CD4-positive, alpha-beta T cell (primary cell): ENCODE results near the gene SEMA7A. TPM values are rescaled to one million over a fixed set of nuclear protein-coding genes. Genes with fewer than 3 reads are reported as not detected.

Experiments
- ATAC-seq: fragments of 200-7000 bp; cut with Tn5 transposase; one replicate; pipeline ENCODE4 v1.10.0; 2022; ENCODE audit warnings: mild to moderate bottlenecking; ENCODE audit not compliant: poor library complexity
- CTCF ChIA-PET: fragments of 350-600 bp; sonication (Branson Sonifier 250); formaldehyde crosslinking; loops from one replicate; lab custom pipeline; 2021; ENCODE audit warnings: antibody characterized with exemption, inconsistent platforms; lab: Charles Lee
- POLR2A ChIA-PET: fragments of 350-600 bp; sonication (Branson Sonifier 250); formaldehyde crosslinking; loops from one replicate; lab custom pipeline; 2021; ENCODE audit warnings: antibody characterized with exemption, inconsistent platforms; lab: Charles Lee
- DNase-seq, 14 experiments: peaks; one replicate each; pipeline ENCODE4 v3.0.0-alpha.2; 2013 to 2020; ENCODE audit warnings: mixed read lengths in 2 of 14
- H3K27ac ChIP-seq, 2 donors: one replicate each; pipeline versions ENCODE4 v1.5.1 to v1.7.0; 2013; ENCODE audit warnings: low read length in 2 of 2, low read depth in 1 of 2, mild to moderate bottlenecking in 1 of 2
- H3K27me3 ChIP-seq, 2 experiments: 1 replicate in 1 of 2; 2 replicates in 1 of 2; pipeline versions ENCODE4 v1.6.1 to v1.7.0; 2013; ENCODE audit warnings: low read length in 2 of 2, control low read depth in 1 of 2, mild to moderate bottlenecking in 1 of 2, moderate library complexity in 1 of 2; ENCODE audit not compliant: insufficient read depth in 2 of 2, control insufficient read depth in 1 of 2
- H3K36me3 ChIP-seq: one replicate; pipeline ENCODE4 v1.6.1; 2013; ENCODE audit warnings: low read length, control low read depth; ENCODE audit not compliant: insufficient read depth
- H3K4me1 ChIP-seq: one replicate; pipeline ENCODE4 v1.6.1; 2013; ENCODE audit warnings: low read length, control low read depth; ENCODE audit not compliant: insufficient read depth
- H3K4me3 ChIP-seq: one replicate; pipeline ENCODE4 v1.5.1; 2013; ENCODE audit warnings: mild to moderate bottlenecking, low read length, moderate library complexity
- H3K9me3 ChIP-seq, 2 experiments: 1 replicate in 1 of 2; 2 replicates in 1 of 2; pipeline versions ENCODE4 v1.6.1 to v1.7.0; 2013; ENCODE audit warnings: low read length in 2 of 2, mild to moderate bottlenecking in 2 of 2, control low read depth in 1 of 2, moderate library complexity in 1 of 2; ENCODE audit not compliant: control insufficient read depth in 1 of 2, insufficient read depth in 1 of 2
- H3K27ac Mint-ChIP-seq: one replicate; pipeline ENCODE4 v1.8.0; 2020; ENCODE audit warnings: mixed read lengths
- H3K27me3 Mint-ChIP-seq: one replicate; pipeline ENCODE4 v1.8.0; 2021; ENCODE audit warnings: mixed read lengths
- H3K36me3 Mint-ChIP-seq: one replicate; pipeline ENCODE4 v1.8.0; 2021; ENCODE audit warnings: low read depth, mixed read lengths
- H3K4me1 Mint-ChIP-seq: one replicate; pipeline ENCODE4 v1.8.0; 2021; ENCODE audit warnings: low read depth, mixed read lengths
- H3K4me3 Mint-ChIP-seq: one replicate; pipeline ENCODE4 v1.8.0; 2020; ENCODE audit warnings: mild to moderate bottlenecking, mixed read lengths
- H3K9me3 Mint-ChIP-seq: one replicate; pipeline ENCODE4 v1.8.0; 2020; ENCODE audit warnings: mixed read lengths
- intact Hi-C, 2 experiments: fragments of 100-400 bp; cut with DNase I in 1 of 2; cut with micrococcal nuclease in 1 of 2; formaldehyde crosslinking; loops; one replicate each; pipeline versions ENCODE4 v1.15.1 to v1.9.0; 2023 to 2025; cut with DNase I, micrococcal nuclease
- total RNA-seq, 174 experiments: library from RNA in 2 of 174; stranded (reverse) in 2 of 174; gene quantifications; one replicate each; pipeline ENCODE4 v1.2.3 and lab custom pipeline; 2021 to 2026
- TF ChIP-seq, protein P1 (sequence below): fragments of 200-600 bp; IDR thresholded peaks from one replicate; pipeline ENCODE4 v1.8.0; 2022; ENCODE audit warnings: antibody characterized with exemption, mild to moderate bottlenecking

The SEMA7A gene
- total RNA-seq, 2 experiments from 2014 or later, result 2.3 to 2.7 TPM

DNA sequence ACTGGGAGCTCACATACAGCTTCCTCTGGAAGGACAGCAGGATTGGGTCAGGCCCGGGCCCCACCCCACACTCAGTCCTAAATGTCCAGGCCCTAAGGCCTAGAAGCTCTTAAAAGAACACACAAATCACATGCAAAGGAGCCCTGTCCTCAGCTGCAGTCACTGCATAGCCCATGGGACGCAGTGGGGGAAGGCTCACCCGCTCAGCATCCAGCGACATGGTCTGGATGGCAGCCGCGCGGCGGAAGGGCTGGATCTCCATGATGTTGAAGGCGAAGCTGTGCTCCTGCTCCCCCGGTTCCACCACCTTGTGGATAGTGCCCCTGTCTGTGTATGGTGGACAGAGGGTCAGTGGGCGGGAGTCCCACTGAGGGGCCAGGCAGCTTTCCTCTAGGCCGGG lies 22.1 kb downstream of the SEMA7A start:
- Histone ChIP-seq H3K27ac (no peak overlapping the region), H3K9me3 (no peaks in the 10 kb centered on the region), H3K4me3 (no peak overlapping the region), H3K36me3 (peaks cover 4% of the 10 kb centered on the region), H3K27me3 (no peaks in the 10 kb centered on the region), H3K4me1 (no peaks in the 10 kb centered on the region)
- DNase-seq (no peak), ATAC-seq (no peak)
- Mint-ChIP-seq H3K36me3 (no peaks in the 10 kb centered on the region), H3K4me1 (no peaks in the 10 kb centered on the region), H3K27me3 (no peaks in the 10 kb centered on the region), H3K9me3 (no peaks in the 10 kb centered on the region), H3K27ac (no peak overlapping the region), H3K4me3 (no peak overlapping the region)
- TF ChIP-seq, protein P1, sequence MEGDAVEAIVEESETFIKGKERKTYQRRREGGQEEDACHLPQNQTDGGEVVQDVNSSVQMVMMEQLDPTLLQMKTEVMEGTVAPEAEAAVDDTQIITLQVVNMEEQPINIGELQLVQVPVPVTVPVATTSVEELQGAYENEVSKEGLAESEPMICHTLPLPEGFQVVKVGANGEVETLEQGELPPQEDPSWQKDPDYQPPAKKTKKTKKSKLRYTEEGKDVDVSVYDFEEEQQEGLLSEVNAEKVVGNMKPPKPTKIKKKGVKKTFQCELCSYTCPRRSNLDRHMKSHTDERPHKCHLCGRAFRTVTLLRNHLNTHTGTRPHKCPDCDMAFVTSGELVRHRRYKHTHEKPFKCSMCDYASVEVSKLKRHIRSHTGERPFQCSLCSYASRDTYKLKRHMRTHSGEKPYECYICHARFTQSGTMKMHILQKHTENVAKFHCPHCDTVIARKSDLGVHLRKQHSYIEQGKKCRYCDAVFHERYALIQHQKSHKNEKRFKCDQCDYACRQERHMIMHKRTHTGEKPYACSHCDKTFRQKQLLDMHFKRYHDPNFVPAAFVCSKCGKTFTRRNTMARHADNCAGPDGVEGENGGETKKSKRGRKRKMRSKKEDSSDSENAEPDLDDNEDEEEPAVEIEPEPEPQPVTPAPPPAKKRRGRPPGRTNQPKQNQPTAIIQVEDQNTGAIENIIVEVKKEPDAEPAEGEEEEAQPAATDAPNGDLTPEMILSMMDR, result no peak
- ChIA-PET CTCF (no interaction called here), POLR2A (no interaction called here)
- intact Hi-C loops, result no loop called here

DNA sequence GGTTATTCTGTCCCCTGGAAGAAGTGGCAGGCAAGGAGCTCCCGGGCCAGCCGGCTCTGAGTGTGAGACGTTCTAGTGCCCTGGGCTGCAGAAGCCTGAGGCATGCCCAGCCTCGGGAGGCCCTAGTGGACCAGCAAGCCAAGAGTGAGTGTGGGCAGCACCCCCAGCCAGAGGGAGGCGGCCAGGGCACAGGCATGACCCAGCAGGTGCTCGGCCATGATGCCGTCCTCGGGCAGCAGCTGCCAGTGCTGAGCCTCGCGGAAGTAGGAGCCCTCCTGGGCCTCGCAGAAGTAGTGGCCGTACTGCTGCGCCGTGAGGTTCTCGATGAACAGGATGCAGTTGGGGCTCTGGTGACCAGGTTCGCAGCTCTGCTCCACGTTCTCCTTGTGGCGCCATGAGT lies 23.3 kb downstream of the SEMA7A start:
- Mint-ChIP-seq H3K4me3 (no peak overlapping the region), H3K9me3 (no peaks in the 10 kb centered on the region), H3K4me1 (no peaks in the 10 kb centered on the region), H3K36me3 (no peaks in the 10 kb centered on the region), H3K27ac (no peak overlapping the region), H3K27me3 (no peaks in the 10 kb centered on the region)
- Histone ChIP-seq H3K9me3 (no peaks in the 10 kb centered on the region), H3K4me3 (no peak overlapping the region), H3K27me3 (no peaks in the 10 kb centered on the region), H3K36me3 (no peaks in the 10 kb centered on the region), H3K4me1 (no peaks in the 10 kb centered on the region), H3K27ac (no peak overlapping the region)
- POLR2A ChIA-PET, result no interaction called here
- DNase-seq, result no peak
- CTCF ChIA-PET, result interaction anchor here (0.6 kb wide), 1 partner anchor 93 kb away, joined by 4 read pairs; no protein-coding TSS in a partner anchor
- no peak for ATAC-seq
- TF ChIP-seq, protein P1, result no peak
- intact Hi-C loops, result no loop called here

DNA sequence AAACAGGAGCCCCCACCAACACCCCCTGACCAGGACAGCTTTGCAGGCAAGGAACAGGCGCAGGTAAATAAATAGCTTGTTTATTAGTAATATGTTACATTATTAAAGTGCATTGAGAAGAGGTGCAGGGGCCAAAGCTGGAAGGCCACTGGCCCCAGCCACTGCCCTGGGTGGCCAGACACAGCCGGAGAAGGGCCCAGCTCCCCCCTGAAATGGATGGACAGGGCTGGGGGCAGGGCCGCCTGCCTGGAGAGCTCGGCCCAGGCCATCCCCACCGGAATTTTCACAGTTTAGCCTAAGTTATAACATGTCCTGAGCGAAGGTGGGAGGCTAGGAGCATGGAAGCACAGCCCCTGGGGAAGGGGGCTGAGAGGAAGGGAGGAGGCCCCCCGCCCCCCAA lies 24.5 kb downstream of the SEMA7A start:
- Mint-ChIP-seq H3K27me3 (no peaks in the 10 kb centered on the region), H3K9me3 (no peaks in the 10 kb centered on the region), H3K27ac (no peak overlapping the region), H3K4me3 (no peak overlapping the region), H3K4me1 (no peaks in the 10 kb centered on the region), H3K36me3 (no peaks in the 10 kb centered on the region)
- no peak for ATAC-seq
- TF ChIP-seq, protein P1, result no peak
- Histone ChIP-seq H3K4me1 (no peaks in the 10 kb centered on the region), H3K27ac (no peak overlapping the region), H3K4me3 (no peak overlapping the region), H3K27me3 (no peaks in the 10 kb centered on the region), H3K9me3 (no peaks in the 10 kb centered on the region), H3K36me3 (no peaks in the 10 kb centered on the region)
- ChIA-PET POLR2A (no interaction called here), CTCF (interaction anchor here (1.6 kb wide), 1 partner anchor 27 kb away, joined by 3 read pairs; no protein-coding TSS in a partner anchor)
- no peak for DNase-seq
- intact Hi-C loops, result no loop called here
